Measurements from ENCODE around the gene USP3.
"Not testable (repeated sequence)": the region's sequence is repeated elsewhere in the genome, so short reads cannot be mapped to it uniquely, and the experiment has no call there.

The USP3 gene

GRCh38 chr15:63478243-63478642, 26.1 kb upstream of the USP3 start:
- DNase-seq = no peak

- no peak for DNase-seq
Measured at GRCh38 chr15:63480441-63480821, 24.0 kb upstream of the USP3 start.

DNA sequence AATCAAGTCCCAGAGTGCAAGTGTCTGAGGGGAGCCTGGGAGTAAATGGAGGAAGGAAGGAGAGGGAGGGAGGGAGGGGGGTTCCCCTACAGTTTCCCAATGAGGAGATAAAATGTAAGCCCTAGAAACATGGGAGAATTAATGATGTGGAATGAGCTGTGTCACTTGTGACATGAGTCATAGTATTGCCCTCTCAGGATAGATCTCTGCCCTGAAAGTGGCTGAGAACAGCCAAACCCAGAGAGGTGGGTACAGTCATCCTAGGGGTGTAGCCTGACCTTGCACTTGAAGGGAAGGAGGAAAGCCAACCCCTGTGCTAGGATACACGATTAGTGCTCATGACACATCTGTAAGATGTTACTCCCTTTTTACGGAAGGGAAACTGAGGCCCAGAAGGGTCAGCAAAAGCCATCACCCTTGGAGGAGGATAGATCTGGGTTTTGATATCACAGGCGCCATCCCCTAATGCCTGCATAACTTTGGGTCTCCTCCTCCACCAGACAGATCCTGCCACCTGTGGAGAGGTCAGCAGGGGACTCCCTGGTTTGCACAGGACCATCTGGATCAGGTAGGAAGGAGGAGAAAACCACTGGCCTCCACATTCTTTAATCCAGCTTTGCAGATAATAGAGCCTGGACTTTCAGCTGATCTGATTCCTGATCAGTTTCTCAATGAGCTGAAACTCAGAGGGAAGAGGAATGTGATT, 23.1 kb upstream of the USP3 start:
- DNase-seq = no peak

- no peak for DNase-seq
Measured at GRCh38 chr15:63482874-63483323, 21.5 kb upstream of the USP3 start.

DNA sequence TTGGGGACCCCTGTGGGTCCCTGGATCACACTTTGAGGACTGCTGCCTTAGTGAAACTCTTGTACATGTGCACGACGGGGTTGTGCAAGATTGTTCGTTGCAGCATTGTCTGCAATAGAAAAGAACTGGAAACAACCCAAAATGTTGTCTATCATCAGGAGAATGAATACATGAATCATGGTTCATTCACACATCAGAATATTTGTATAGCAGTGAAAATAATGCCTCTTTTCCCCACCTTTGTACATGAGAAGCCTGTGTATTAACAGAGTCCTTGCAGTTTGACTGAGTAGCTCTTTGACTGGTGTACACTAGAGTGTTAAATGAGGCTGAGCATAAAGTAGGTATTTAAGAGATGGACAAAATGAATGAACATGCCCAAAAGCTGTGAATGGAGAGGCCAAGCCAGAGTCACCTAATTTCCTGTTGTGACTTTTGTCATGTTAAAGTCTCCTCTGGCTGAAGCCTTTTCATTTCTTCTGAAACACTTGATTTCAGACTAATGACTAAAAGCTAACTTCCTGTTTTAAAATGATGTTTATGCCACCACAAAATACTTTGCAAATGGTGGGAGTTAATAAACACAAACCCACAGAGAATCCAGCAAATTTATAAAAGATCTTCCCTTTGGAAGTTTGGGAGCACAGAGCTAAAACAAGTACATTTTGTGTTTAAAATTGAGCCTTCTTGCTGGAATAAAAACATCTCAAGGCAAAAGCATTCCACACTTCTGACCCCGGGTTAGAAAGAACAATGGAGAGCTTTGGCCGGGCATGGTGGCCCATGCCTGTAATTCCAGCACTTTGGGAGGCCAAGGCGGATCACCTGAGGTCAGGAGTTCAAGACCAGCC, 20.6 kb upstream of the USP3 start:
- DNase-seq = no peak

DNA sequence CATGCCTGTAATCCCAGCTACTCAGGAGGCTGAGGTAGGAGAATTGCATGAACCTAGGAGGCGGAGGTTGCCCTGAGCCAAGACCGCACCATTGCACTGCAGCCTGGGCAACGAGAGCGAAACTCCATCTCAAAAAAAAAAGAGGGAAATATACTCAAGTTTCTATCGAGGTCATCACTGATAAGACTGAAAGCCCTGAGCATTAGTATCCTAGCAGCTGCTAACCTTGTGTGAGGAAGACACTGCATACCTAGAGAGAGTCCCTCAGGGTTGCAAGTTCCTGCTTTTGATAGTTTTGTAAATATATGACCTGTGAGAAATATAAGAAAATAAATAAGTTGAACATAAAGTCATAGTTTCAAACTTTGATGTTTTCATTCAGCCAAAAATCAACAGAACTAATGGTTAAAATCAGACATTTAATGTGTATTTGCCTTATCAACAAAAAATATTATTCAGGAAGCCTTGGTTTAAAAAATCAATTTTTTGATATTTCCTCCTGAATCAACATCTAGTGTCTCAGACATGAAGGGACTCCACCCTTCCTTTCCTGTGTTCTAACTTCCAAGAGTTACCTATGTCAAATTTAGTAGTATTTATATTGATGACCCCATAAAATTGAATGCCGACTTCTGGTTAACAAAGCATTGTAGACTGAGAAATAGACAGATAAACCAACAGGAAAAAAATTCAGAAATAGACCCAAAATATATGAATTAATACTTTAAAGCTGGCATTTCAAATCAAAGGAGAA, 19.8 kb upstream of the USP3 start:
- DNase-seq = no peak

DNA sequence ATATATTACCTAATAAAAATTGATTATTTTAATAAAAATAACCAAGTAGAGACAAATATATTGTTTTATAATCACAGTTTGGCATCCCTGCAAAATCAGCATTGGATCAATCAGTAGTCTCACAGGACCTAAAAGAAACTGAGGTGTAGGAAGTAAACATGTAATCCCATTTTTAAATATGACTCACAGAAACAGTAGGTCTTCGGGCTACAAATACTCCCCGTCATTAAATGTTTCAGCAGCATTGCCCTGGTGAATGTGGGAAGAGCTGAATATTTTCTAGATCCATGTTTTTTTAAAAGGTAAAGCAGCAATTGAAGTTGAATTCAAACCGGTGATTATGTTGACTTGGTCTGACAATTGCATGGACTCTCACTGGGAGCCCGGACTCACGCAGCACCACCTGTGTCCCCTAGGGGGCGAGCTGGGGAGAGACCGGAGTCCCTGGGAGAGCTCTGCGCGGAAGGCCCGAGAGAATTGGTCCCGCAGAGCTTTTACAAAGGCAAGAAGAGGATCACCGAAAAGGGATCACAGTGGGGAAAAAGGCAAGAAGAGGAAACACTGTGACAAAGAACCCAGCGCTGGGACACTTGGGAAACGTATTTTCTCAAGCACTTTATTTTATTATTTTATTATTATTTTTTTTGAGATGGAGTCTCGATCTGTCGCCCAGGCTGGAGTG, 17.2 kb upstream of the USP3 start:
- DNase-seq = peak in 1 of 2 experiments; percentile 61

DNA sequence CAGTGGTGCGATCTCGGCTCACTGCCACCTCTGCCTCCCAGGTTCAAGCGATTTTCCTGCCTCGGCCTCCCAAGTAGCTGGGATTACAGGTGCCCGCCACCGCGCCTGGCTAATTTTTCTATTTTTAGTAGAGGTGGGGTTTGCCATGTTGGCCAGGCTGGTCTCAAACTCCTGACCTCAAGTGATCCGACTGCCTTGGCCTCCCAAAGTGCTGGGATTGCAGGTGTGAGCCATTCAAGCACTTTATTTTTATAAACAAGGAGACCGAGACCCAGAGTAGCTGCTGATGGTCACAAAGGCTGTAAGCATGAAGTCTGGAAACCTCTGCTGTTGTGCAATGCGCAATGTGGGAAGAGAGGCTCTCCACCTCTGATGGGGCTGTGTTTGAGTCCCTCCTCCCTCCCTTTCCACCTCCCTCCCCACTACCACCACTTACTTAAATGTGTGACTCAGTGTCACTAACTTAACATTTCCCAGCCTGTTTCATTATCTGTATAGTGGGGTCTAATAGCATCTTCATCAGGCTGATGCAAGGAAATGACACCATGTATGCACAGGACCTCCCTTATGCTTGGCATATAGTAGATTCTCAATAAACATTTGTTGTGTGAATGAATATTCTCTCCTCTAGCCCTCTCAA, 16.5 kb upstream of the USP3 start:
- not testable (repeated sequence) for DNase-seq

DNA sequence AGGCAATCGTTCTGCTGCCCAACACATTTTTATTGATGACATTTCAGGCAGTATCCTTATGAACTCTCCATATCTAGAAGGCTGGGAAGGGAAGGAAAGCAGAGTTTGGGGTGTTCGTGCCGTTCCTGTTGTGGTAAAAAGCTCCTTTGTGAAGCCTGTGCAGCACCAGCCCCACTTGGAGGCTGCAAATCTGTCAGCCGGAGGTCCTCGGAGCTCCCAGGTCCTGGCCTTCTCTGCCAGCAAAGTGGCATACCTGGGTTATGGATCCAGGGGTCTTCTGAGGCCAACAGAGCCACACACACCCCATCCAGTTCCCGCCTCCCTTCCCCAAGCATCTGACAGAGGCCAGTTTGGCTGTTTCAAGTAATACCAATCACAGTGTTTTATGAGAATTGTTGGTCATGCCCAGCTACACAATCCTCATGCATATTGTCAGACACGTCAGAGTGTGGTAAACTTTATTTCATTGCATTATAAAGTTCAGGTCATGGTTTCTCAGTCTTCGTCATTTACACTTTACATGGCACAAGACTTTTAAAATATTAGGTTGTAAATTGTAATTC, 15.9 kb upstream of the USP3 start:
- no peak for DNase-seq

DNA sequence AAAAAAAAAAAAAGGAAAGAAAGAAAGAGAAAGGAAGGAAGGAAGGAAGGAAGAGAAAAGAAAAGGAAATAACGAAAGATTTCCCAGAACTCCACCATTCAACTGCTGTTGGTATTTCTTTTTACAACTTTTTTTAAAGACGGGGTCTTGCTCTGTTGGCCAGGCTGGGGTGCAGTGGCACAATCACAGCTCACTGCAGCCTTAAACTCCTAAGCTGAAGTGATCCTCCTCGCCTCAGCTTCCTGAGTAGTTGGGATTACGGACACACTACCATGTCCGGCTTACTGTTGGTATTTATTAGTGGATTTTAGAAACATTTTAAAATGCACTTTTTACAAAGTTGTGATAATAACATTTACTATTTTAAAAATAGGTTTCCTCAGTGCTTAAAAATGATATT, 15.0 kb upstream of the USP3 start:
- DNase-seq = no peak

- DNase-seq = no peak
Measured at GRCh38 chr15:63490345-63491034, 13.9 kb upstream of the USP3 start.

DNA sequence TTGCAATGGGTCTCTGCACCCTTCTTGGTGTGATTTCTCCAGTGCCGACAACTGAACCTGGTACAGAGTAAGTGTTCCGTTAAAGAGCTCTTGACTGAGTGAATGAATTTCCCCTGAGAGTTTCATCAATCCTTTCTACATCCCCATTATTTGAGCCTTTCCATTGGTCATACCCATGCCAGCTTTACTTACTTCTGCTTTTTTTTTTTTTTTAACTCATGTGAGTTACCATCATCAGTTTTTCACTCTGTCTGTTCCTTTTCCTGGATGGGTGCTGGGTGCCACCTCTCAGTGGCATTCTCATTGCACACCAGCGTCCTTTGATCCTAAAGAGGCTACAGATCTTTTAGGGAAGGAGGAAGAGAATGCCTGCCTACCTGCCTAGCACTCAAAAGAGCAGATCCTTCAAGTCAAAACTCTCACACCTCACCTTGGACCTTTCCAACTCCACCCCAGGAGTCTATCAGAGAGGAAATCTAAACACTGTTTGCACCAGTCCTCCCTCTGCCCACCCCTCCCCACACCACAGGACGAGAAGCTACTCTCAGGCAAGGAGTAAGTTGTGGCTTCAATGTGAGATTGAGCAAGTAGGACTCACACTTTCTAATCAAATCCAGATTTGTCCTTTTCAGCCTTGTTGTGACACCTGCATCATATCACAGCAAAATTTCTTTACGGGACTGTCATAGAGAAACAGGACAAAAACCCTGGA, 13.1 kb upstream of the USP3 start:
- no peak for DNase-seq

DNA sequence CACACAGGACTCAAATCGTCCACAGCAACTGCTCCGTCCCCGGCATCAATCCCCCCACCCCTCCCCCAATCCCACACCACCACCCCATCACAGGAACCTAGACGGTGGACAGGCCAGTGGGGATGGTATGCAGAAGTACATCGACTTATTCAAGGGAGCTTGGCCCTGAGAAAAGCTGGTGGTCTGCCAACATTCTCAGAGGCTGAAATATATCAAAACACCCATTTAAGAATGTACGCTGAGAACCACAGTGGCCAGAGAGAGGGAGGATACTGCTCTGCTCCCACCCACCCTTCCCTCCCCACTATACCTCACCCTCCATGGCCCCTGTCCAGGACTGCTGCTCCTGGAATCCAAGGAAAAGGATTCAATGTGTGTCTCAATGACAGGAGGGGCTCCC, 12.4 kb upstream of the USP3 start:
- no peak for DNase-seq

- DNase-seq = no peak
Measured at GRCh38 chr15:63492541-63493077, 11.8 kb upstream of the USP3 start.

GRCh38 chr15:63493436-63493835, 11.0 kb upstream of the USP3 start:
- no peak for DNase-seq

DNA sequence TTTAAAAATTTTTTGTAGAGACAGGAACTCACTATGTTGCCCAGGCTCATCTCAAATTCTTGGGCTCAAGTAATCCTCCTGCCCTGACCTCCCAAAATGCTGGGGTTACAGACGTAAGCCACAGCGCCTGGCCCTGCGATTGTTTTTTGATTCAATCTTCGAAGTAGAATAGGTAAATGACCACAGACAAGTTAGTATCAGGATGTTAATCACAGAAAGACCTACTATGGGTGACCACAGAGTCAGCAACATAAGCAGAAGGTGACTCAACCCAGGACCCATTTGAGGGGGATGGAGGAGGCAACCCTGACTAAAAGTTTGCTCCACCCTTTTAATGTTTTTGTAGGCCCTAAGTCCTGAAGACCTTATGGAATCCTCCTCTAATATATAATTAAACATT, 10.0 kb upstream of the USP3 start:
- DNase-seq = no peak

DNA sequence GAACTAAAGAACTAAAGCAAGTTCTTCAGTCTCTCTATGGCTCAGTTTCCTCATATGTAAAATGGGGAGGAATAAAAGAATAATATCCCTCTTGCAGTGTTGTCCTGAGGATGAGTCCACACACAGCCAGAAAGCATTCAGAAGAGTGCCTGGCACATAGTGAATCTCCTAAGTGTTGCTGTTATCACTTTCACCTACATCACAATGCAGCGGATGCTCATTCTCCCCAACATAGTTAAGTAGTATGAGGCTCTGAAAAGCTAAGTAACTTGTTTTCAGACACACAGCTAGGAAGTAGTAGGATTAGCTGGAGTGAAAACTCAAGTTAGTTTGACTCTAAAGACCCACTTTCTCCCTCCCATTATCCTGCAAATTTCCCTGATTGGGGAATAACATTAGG, 9.1 kb upstream of the USP3 start:
- no peak for DNase-seq

DNA sequence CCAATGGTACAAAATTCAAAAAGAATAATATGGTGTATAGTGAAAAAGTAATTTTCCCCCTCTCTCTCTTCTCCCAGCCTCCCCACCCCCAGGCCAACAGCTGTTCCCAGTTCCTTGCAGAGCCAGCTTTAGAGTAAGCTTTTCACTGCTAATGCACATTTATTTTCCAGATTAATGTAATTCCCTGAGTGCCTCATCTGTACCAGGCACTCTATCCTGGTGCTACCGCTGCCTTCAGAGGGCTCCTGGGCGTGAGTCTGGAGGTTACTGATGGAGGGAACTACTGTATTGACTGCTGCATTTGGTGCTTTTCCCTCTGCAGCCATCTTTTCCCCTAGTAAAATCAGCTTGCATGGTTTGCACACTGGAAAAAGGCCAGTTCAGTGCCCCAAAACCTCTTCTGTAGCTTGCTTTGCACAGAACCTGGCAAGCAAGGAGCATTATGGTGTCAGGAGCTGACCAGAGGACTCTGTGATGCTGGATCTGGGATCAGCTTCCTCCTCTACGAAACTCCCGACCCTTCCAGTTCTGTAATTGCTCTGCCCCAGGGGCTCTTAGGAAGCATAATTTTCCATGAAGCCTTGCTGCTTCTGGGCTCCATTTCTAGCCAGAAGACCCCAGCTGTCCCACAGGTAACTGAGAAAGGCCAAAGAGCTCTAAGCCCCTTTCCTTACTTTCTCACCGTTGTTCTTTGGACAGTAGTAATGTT, 8.5 kb upstream of the USP3 start:
- DNase-seq = no peak

DNA sequence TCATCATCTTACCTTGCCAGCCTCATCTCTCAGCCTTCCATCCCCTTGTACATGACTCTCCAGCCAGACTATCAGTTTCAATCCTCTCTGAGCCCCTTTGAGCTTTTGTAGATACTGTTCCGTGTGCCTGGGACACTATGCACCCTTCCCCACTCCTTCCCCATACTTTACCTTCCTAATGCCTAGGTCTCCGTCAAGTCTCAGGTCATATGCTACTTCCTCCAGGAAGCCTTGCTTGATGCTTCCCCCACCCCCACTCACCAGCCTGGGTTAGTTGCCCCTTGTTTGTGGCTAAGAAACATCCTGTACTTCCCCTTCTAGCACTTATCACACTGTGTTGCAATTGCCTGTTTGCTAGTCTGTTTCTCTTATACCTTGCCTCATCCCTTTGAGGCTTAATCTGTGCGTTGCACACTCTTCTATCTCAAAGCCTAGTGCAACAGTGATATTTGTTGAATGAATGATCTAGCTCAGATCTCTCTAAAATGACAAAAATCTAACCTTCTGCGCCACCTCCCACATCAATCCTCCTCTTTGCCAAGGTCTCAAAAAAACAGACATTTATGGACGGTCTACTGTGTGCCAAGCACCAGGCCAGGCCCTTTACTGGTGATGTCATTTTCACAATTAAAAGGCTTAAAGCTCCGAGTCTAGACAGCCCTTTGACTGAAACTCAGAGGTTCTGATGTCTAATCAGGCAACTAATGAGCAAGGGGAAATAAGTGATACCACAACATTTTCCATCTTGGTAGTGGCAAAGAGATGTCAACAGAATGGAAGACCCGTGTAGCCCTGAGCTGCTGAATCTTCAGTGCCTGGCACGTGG, 6.5 kb upstream of the USP3 start:
- DNase-seq = no peak

Measured in SW 1271 (cell line).